ENCODE data around the gene DEDD. TPM values are rescaled to one million over a fixed set of nuclear protein-coding genes. Genes with fewer than 3 reads are reported as not detected.

Gene DEDD
- 32.1 and 41.1 TPM in 2 replicates for total RNA-seq

GRCh38 chr1:161132410-161133219, at the start of gene DEDD:
Gene DEDD, minus strand, starts transcription at chr1:161132667. Its CDS starts 8,205 bp downstream, at chr1:161124462.

GRCh38 chr1:161177112-161177935, 44.9 kb upstream of the DEDD start, which contains the start of gene B4GALT3:
Gene B4GALT3, minus strand, starts transcription at chr1:161177507. Its CDS starts 1,447 bp downstream, at chr1:161176060.

GRCh38 chr1:161165742-161166668, 33.5 kb upstream of the DEDD start, which contains the start of gene PPOX:
Gene PPOX, plus strand, starts transcription at chr1:161166426. Its CDS starts 422 bp downstream, at chr1:161166848.

GRCh38 chr1:161159087-161159912, 26.8 kb upstream of the DEDD start, which contains the start of gene USP21:
Gene USP21, plus strand, starts transcription at chr1:161159500. Its CDS starts 1,141 bp downstream, at chr1:161160641.

GRCh38 chr1:161153682-161154337, 21.3 kb upstream of the DEDD start, which contains the start of gene UFC1:
Gene UFC1, plus strand, starts transcription at chr1:161153978. Its CDS starts 20 bp downstream, at chr1:161153998.

GRCh38 chr1:161117759-161118581, 14.5 kb downstream of the DEDD start, which contains the start of the genes NIT1 and PFDN2:
Gene NIT1, plus strand, starts transcription at chr1:161118105. Its CDS starts 72 bp downstream, at chr1:161118177.
Gene PFDN2, minus strand, starts transcription at chr1:161118037. Its CDS starts 11 bp downstream, at chr1:161118026.

GRCh38 chr1:161098210-161099068, 34.0 kb downstream of the DEDD start, which contains the start of gene KLHDC9:
Gene KLHDC9, plus strand, starts transcription at chr1:161098361. Its CDS starts 175 bp downstream, at chr1:161098536.

GRCh38 chr1:161089251-161089924, 43.1 kb downstream of the DEDD start, which contains the start of gene NECTIN4:
Gene NECTIN4, minus strand, starts transcription at chr1:161089558. Its CDS starts 262 bp downstream, at chr1:161089296.

Other genes starting within 250 kb of the DEDD start
- not detected in 2 replicates for gene ITLN1, start 247.5 kb downstream of the DEDD start, total RNA-seq
- gene ITLN2, start 177.9 kb downstream of the DEDD start, total RNA-seq: not detected in 2 replicates
- 20.0 and 27.5 TPM in 2 replicates for gene F11R, start 111.5 kb downstream of the DEDD start, total RNA-seq
- gene TSTD1, start 93.7 kb downstream of the DEDD start, total RNA-seq: 43.5 and 103 TPM in 2 replicates
- gene USF1, start 86.7 kb downstream of the DEDD start, total RNA-seq: 36.6 and 41.6 TPM in 2 replicates
- gene ARHGAP30, start 62.8 kb downstream of the DEDD start, total RNA-seq: not detected in 2 replicates
- gene NECTIN4, start 43.1 kb downstream of the DEDD start, total RNA-seq: under 0.01 and 0.16 TPM in 2 replicates
- gene KLHDC9, start 34.3 kb downstream of the DEDD start, total RNA-seq: 3.7 and 8.4 TPM in 2 replicates
- 25.9 and 58.7 TPM in 2 replicates for gene PFDN2, start 14.6 kb downstream of the DEDD start, total RNA-seq
- 30.5 and 31.9 TPM in 2 replicates for gene NIT1, start 14.6 kb downstream of the DEDD start, total RNA-seq
- 65.0 and 66.7 TPM in 2 replicates for gene UFC1, start 21.3 kb upstream of the DEDD start, total RNA-seq
- 14.2 and 19.6 TPM in 2 replicates for gene USP21, start 26.8 kb upstream of the DEDD start, total RNA-seq
- 16.8 and 21.4 TPM in 2 replicates for gene PPOX, start 33.8 kb upstream of the DEDD start, total RNA-seq
- gene B4GALT3, start 44.8 kb upstream of the DEDD start, total RNA-seq: 40.9 and 46.8 TPM in 2 replicates
- 0.25 and 0.49 TPM in 2 replicates for gene ADAMTS4, start 66.4 kb upstream of the DEDD start, total RNA-seq
- gene NDUFS2, start 69.7 kb upstream of the DEDD start, total RNA-seq: 98.3 and 117 TPM in 2 replicates
- 1.3 TPM in 1 of 2 replicates, not detected in the other for gene FCER1G, start 82.6 kb upstream of the DEDD start, total RNA-seq
- not detected in 2 replicates for gene APOA2, start 91.0 kb upstream of the DEDD start, total RNA-seq
- 9.3 and 10.0 TPM in 2 replicates for gene TOMM40L, start 93.4 kb upstream of the DEDD start, total RNA-seq
- not detected in 2 replicates for gene NR1I3, start 105.5 kb upstream of the DEDD start, total RNA-seq
- not detected in 2 replicates for gene PCP4L1, start 126.1 kb upstream of the DEDD start, total RNA-seq
- gene MPZ, start 177.3 kb upstream of the DEDD start, total RNA-seq: 0.38 and 0.49 TPM in 2 replicates
- gene SDHC, start 181.7 kb upstream of the DEDD start, total RNA-seq: 37.8 and 73.1 TPM in 2 replicates
- gene CFAP126, start 235.2 kb upstream of the DEDD start, total RNA-seq: not detected in 2 replicates

Measured in mesangial cell (primary cell).